GM23248 (cell line): Measurements from ENCODE around the gene HPD. TPM values are rescaled to one million over a fixed set of nuclear protein-coding genes. Genes with fewer than 3 reads are reported as not detected.
"Not testable (repeated sequence)": the region's sequence is repeated elsewhere in the genome, so short reads cannot be mapped to it uniquely, and the experiment has no call there.

Experiments
- DNase-seq: peaks from one replicate; pipeline ENCODE4 v3.0.0-alpha.2; 2015
- H2AFZ ChIP-seq: fragments of 200-600 bp; sonication (generic); 2 replicates; pipeline ENCODE4 v1.6.1; 2016; ENCODE audit warnings: antibody characterized with exemption
- H3F3A ChIP-seq: fragments of 200-600 bp; sonication (generic); 2 replicates; pipeline ENCODE4 v1.6.1; 2016; ENCODE audit warnings: mild to moderate bottlenecking, antibody characterized with exemption, mixed run types; ENCODE audit not compliant: insufficient read depth
- H3K27ac ChIP-seq: fragments of 200-600 bp; sonication (generic); 2 replicates; pipeline ENCODE4 v1.5.1; 2016; ENCODE audit warnings: mild to moderate bottlenecking
- H3K27me3 ChIP-seq: fragments of 200-600 bp; sonication (generic); replicated peaks from 2 replicates; pipeline ENCODE4 v1.6.1; 2016; ENCODE audit warnings: mild to moderate bottlenecking; ENCODE audit not compliant: insufficient read depth
- H3K36me3 ChIP-seq: fragments of 200-600 bp; sonication (generic); 2 replicates; pipeline ENCODE4 v1.6.1; 2016; ENCODE audit warnings: low read depth, mild to moderate bottlenecking
- H3K4me1 ChIP-seq: fragments of 200-600 bp; sonication (generic); 2 replicates; pipeline ENCODE4 v1.6.1; 2016; ENCODE audit warnings: mild to moderate bottlenecking; ENCODE audit not compliant: insufficient read depth
- H3K4me2 ChIP-seq: fragments of 200-600 bp; sonication (generic); one replicate; pipeline ENCODE4 v1.6.1; 2016; ENCODE audit warnings: mild to moderate bottlenecking; ENCODE audit not compliant: unreplicated experiment
- H3K4me3 ChIP-seq: fragments of 200-600 bp; sonication (generic); 2 replicates; pipeline ENCODE4 v1.5.1; 2016; ENCODE audit warnings: mild to moderate bottlenecking
- H3K79me2 ChIP-seq: fragments of 200-600 bp; sonication (generic); 2 replicates; pipeline ENCODE4 v1.6.1; 2016; ENCODE audit warnings: mild to moderate bottlenecking; ENCODE audit not compliant: insufficient read depth
- H3K9ac ChIP-seq: fragments of 200-600 bp; sonication (generic); 2 replicates; pipeline ENCODE4 v1.6.1; 2016; ENCODE audit warnings: mild to moderate bottlenecking
- H3K9me2 ChIP-seq: fragments of 200-600 bp; sonication (generic); 2 replicates; pipeline ENCODE4 v1.6.1; 2016; ENCODE audit warnings: mixed run types, mild to moderate bottlenecking, moderate library complexity; ENCODE audit not compliant: insufficient read depth
- H3K9me3 ChIP-seq: fragments of 200-600 bp; sonication (generic); one replicate; pipeline ENCODE4 v1.6.1; 2017; ENCODE audit warnings: low read depth
- H4K20me1 ChIP-seq: fragments of 200-600 bp; sonication (generic); 2 replicates; pipeline ENCODE4 v1.6.0; 2016; ENCODE audit not compliant: insufficient read depth
- EZH2 ChIP-seq: fragments of 200-600 bp; sonication (generic); IDR thresholded peaks from 2 replicates; pipeline ENCODE4 v1.6.1; 2018; ENCODE audit warnings: antibody characterized with exemption, mild to moderate bottlenecking; ENCODE audit not compliant: insufficient read depth, poor library complexity, severe bottlenecking
- EZH2phosphoT487 ChIP-seq: fragments of 200-600 bp; sonication (generic); IDR thresholded peaks from 2 replicates; pipeline ENCODE4 v1.6.1; 2018; ENCODE audit warnings: antibody characterized with exemption, moderate library complexity, mild to moderate bottlenecking, low read depth; ENCODE audit not compliant: insufficient read depth
- WGBS, 2 experiments: methylation state at CpG; one replicate each; pipeline ENCODE4 v1.1.6; 2015 to 2017; ENCODE audit warnings: low lambda C conversion rate in 2 of 2, low coverage in 1 of 2; ENCODE audit errors: missing lambda C conversion rate in 2 of 2; 5-methylcytosine and 5-hydroxymethylcytosine counted together
- in situ Hi-C: fragments of 300-500 bp; cut with MboI; formaldehyde crosslinking; loops from 2 replicates; pipeline ENCODE4 v1.15.0; 2020
- polyA plus RNA-seq: library from polyadenylated mRNA; unstranded; fragments of >200 nt; fragmentation: Nextera tagmentation; extraction: Ambion mirVana; gene quantifications from 2 replicates; pipeline ENCODE4 v1.2.1, GENCODE V29; 2016
- total RNA-seq: library from RNA; depleted of rRNA; stranded (reverse); fragments of >200 nt; shearing (Covaris generic); gene quantifications from 2 replicates; pipeline ENCODE4 v1.2.3, GENCODE V29; 2014

Gene HPD
- total and polyA plus RNA-seq, 2 experiments from 2014 or later = not detected

DNA sequence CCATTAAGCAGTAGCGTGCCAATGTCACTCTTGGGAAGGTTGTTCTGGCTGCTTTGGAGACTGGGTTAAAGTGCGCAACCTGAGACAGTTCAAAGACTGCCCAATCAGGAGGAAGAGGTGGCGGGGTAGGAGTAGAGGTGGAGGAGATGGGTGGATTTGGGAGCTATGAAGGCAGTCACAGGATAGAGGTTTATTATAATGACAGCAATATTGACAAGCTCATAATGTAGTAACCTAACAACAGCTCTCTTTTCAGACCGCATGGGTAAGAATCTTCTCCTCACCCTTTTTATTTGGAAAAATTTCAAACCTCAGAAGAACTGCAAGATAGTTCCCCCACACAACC, 24.6 kb upstream of the HPD start:
- Histone ChIP-seq H3K36me3 (no peaks in the 10 kb centered on the region), H4K20me1 (no peaks in the 10 kb centered on the region), H2AFZ (no peak overlapping the region), H3K4me3 (no peak overlapping the region), H3K4me1 (no peaks in the 10 kb centered on the region), H3K9me2 (no peaks in the 10 kb centered on the region), H3K27ac (no peak overlapping the region), H3K9me3 (no peaks in the 10 kb centered on the region), H3K4me2 (no peak overlapping the region), H3F3A (peaks cover 11% of the 10 kb centered on the region), H3K27me3 (no peaks in the 10 kb centered on the region), H3K79me2 (no peaks in the 10 kb centered on the region), H3K9ac (no peak overlapping the region)
- TF ChIP-seq EZH2 (no peak), EZH2phosphoT487 (no peak)
- 38 to 39% methylated on average over 4 of the region's 4 CpGs for WGBS, 2 experiments
- DNase-seq = no peak
- in situ Hi-C loops = loop anchor here (10.0 kb wide), 1 partner anchor 188 kb away; no protein-coding TSS in a partner anchor

- H3K9me2 ChIP-seq, H3K36me3 ChIP-seq, H3K4me2 ChIP-seq, H3K4me1 ChIP-seq, H3K4me3 ChIP-seq, in situ Hi-C loops, H3K27ac ChIP-seq, H4K20me1 ChIP-seq, H2AFZ ChIP-seq, DNase-seq, H3K9ac ChIP-seq, H3K27me3 ChIP-seq, H3K9me3 ChIP-seq, H3K79me2 ChIP-seq: not testable (repeated sequence)
- peaks cover 19% of the 10 kb centered on the region for H3F3A ChIP-seq
- WGBS, 2 experiments = 88 to 94% methylated on average over 8 of the region's 8 CpGs
Observed at GRCh38 chr12:121876080-121876447, 17.4 kb upstream of the HPD start.

GRCh38 chr12:121875582-121875981, 16.9 kb upstream of the HPD start:
- no peak for TF ChIP-seq EZH2
- TF ChIP-seq EZH2phosphoT487 = no peak
- peaks cover 19% of the 10 kb centered on the region for H3F3A ChIP-seq
- no peaks in the 10 kb centered on the region for H3K9me2 ChIP-seq
- no peaks in the 10 kb centered on the region for H3K27me3 ChIP-seq
- H3K27ac ChIP-seq = no peak overlapping the region
- H3K4me3 ChIP-seq = no peak overlapping the region
- peaks cover 9% of the 10 kb centered on the region; the same call in 1 of the 2 replicates for H3K4me1 ChIP-seq
- 89 to 96% methylated on average over 6 of the region's 6 CpGs for whole genome bisulfite sequencing, 2 experiments
- H3K79me2 ChIP-seq = no peaks in the 10 kb centered on the region
- no peaks in the 10 kb centered on the region for H4K20me1 ChIP-seq
- no peaks in the 10 kb centered on the region for H3K9me3 ChIP-seq
- no peak for DNase-seq
- H2AFZ ChIP-seq = no peak overlapping the region
- H3K4me2 ChIP-seq = no peak overlapping the region
- in situ Hi-C loops = no loop called here
- no peak overlapping the region for H3K9ac ChIP-seq
- H3K36me3 ChIP-seq = no peaks in the 10 kb centered on the region

DNA sequence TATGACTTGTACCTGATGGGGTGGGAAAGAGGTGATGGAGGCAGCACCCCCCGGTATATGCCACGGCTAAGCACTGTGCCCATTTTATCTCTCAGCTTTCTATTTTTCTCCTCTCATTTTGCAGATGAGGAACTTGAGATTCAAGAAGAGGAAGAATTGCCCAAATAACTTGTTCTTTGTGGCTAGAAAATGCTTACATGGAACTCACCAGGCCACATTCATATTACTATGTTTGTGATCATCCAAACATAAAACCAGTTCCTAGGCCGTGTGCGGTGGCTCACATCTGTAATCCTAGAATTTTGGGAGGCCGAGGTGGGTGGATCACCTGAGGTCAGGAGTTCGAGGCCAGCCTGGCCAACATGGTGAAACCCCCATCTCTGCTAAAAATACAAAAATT, 15.4 kb upstream of the HPD start:
- no peak overlapping the region for H3K4me3 ChIP-seq
- in situ Hi-C loops = no loop called here
- no peaks in the 10 kb centered on the region for H3K79me2 ChIP-seq
- no peaks in the 10 kb centered on the region for H3K9me2 ChIP-seq
- H3F3A ChIP-seq = peaks cover 19% of the 10 kb centered on the region
- no peak overlapping the region for H2AFZ ChIP-seq
- H3K9ac ChIP-seq = no peak overlapping the region
- H3K9me3 ChIP-seq = no peaks in the 10 kb centered on the region
- no peaks in the 10 kb centered on the region for H3K27me3 ChIP-seq
- no peak overlapping the region for H3K27ac ChIP-seq
- H3K36me3 ChIP-seq = no peaks in the 10 kb centered on the region
- H3K4me2 ChIP-seq = no peak overlapping the region
- 86 to 97% methylated on average over 6 of the region's 6 CpGs for WGBS, 2 experiments
- H4K20me1 ChIP-seq = no peaks in the 10 kb centered on the region
- peaks cover 9% of the 10 kb centered on the region; the same call in 1 of the 2 replicates for H3K4me1 ChIP-seq
- no peak for DNase-seq
- TF ChIP-seq EZH2phosphoT487 (no peak), EZH2 (no peak)

GRCh38 chr12:121873216-121873569, 14.5 kb upstream of the HPD start:
- H3K27me3 ChIP-seq = no peaks in the 10 kb centered on the region
- WGBS, 2 experiments = 84 to 86% methylated on average over 6 of the region's 6 CpGs
- in situ Hi-C loops = no loop called here
- peaks cover 9% of the 10 kb centered on the region; the same call in 1 of the 2 replicates for H3K4me1 ChIP-seq
- no peaks in the 10 kb centered on the region for H4K20me1 ChIP-seq
- H3K36me3 ChIP-seq = no peaks in the 10 kb centered on the region
- TF ChIP-seq EZH2 (no peak), EZH2phosphoT487 (no peak)
- H3K27ac ChIP-seq = peak overlapping the region; percentile 82
- H3K4me2 ChIP-seq = peak overlapping the region; percentile 61
- H3K4me3 ChIP-seq = no peak overlapping the region
- peak; percentile 30 for DNase-seq
- H2AFZ ChIP-seq = peak overlapping the region; percentile 70; the same call in 1 of the 2 replicates
- peak overlapping the region; percentile 46 for H3K9ac ChIP-seq
- no peaks in the 10 kb centered on the region for H3K79me2 ChIP-seq
- no peaks in the 10 kb centered on the region for H3K9me2 ChIP-seq
- no peaks in the 10 kb centered on the region for H3K9me3 ChIP-seq
- peaks cover 19% of the 10 kb centered on the region for H3F3A ChIP-seq
